Activated naive CD4-positive, alpha-beta T cell treated with anti-CD3 and anti-CD28 coated beads for 36 hours (primary cell): ENCODE data around the gene CLEC4G. TPM values are rescaled to one million over a fixed set of nuclear protein-coding genes. Genes with fewer than 3 reads are reported as not detected.
A peak's percentile ranks its signal among the peaks of the same experiment; 100 is the strongest.

Source experiments
- CTCF ChIA-PET: fragments of 350-600 bp; sonication (Branson Sonifier 250); formaldehyde crosslinking; loops from one replicate; lab custom pipeline; 2021; ENCODE audit warnings: antibody characterized with exemption; lab: Charles Lee
- DNase-seq: peaks from one replicate; pipeline ENCODE4 v3.0.0-alpha.2; 2020
- H3K27ac Mint-ChIP-seq: one replicate; pipeline ENCODE4 v1.8.0; 2021; ENCODE audit warnings: mild to moderate bottlenecking, mixed read lengths
- H3K27me3 Mint-ChIP-seq: one replicate; pipeline ENCODE4 v1.8.0; 2021; ENCODE audit warnings: low read depth, mixed read lengths
- H3K36me3 Mint-ChIP-seq: one replicate; pipeline ENCODE4 v1.8.0; 2021; ENCODE audit warnings: low read depth, mixed read lengths
- H3K4me1 Mint-ChIP-seq: one replicate; pipeline ENCODE4 v1.8.0; 2021; ENCODE audit warnings: low read depth, mixed read lengths
- H3K4me3 Mint-ChIP-seq: one replicate; pipeline ENCODE4 v1.8.0; 2021; ENCODE audit warnings: mild to moderate bottlenecking, moderate library complexity, mixed read lengths
- H3K9me3 Mint-ChIP-seq: one replicate; pipeline ENCODE4 v1.8.0; 2021; ENCODE audit warnings: mixed read lengths
- intact Hi-C: fragments of 100-400 bp; cut with micrococcal nuclease; formaldehyde crosslinking; loops from one replicate; pipeline ENCODE4 v1.15.1; 2023
- total RNA-seq, 2 experiments: library from RNA; stranded (reverse); gene quantifications; one replicate each; pipeline ENCODE4 v1.2.3, GENCODE V29; 2021

CLEC4G gene
- total RNA-seq, 2 experiments from 2014 or later = not detected

- peak overlapping the region; percentile 92 for H3K4me3 Mint-ChIP-seq
- intact Hi-C loops = no loop called here
- H3K9me3 Mint-ChIP-seq = no peaks in the 10 kb centered on the region
- DNase-seq = no peak
- CTCF ChIA-PET = interaction anchor here (4.0 kb wide), 1 partner anchor 117 kb away, joined by 52 read pairs; no protein-coding TSS in a partner anchor
- peaks cover 34% of the 10 kb centered on the region for H3K4me1 Mint-ChIP-seq
- H3K36me3 Mint-ChIP-seq = peaks cover 10% of the 10 kb centered on the region
- H3K27ac Mint-ChIP-seq = peak overlapping the region; percentile 88
- peaks cover 6% of the 10 kb centered on the region for H3K27me3 Mint-ChIP-seq
Observed at GRCh38 chr19:7682175-7682855, 49.6 kb downstream of the CLEC4G start.

- intact Hi-C loops = loop anchor here (1.0 to 2.0 kb wide), 5 partner anchors 24 to 579 kb away; partner anchors contain the start of gene SNAPC2
- H3K27me3 Mint-ChIP-seq = peaks cover 12% of the 10 kb centered on the region
- DNase-seq = peak; percentile 96
- H3K36me3 Mint-ChIP-seq = peaks cover 10% of the 10 kb centered on the region
- peak overlapping the region; percentile 92 for H3K4me3 Mint-ChIP-seq
- CTCF ChIA-PET = interaction anchor here (0.6 to 4.0 kb wide), 44 partner anchors 11 to 612 kb away, joined by 3 to 52 read pairs (median 4); partner anchors contain the start of genes ARHGEF18, CD209, PET100 and RETN
- H3K4me1 Mint-ChIP-seq = peaks cover 41% of the 10 kb centered on the region
- peak overlapping the region; percentile 88 for H3K27ac Mint-ChIP-seq
- H3K9me3 Mint-ChIP-seq = no peaks in the 10 kb centered on the region
Observed at GRCh38 chr19:7681340-7682174, 50.4 kb downstream of the CLEC4G start.

GRCh38 chr19:7680606-7681339, 51.1 kb downstream of the CLEC4G start, which contains the start of gene TRAPPC5:
Gene TRAPPC5 (plus strand): TSS chr19:7680833. CDS start chr19:7682254, 1,421 bp downstream.
- Mint-ChIP-seq H3K36me3 (peaks cover 10% of the 10 kb centered on the region), H3K9me3 (no peaks in the 10 kb centered on the region), H3K4me1 (peaks cover 48% of the 10 kb centered on the region), H3K4me3 (peak within 1 kb of the TSS; percentile 92), H3K27me3 (peaks cover 15% of the 10 kb centered on the region), H3K27ac (peak within 1 kb of the TSS; percentile 88)
- DNase-seq = peak; percentile 86
- CTCF ChIA-PET = interaction anchor here (0.6 to 4.0 kb wide), 47 partner anchors 10 to 612 kb away, joined by 3 to 52 read pairs (median 4); partner anchors contain the start of genes ARHGEF18, CD209, PET100 and RETN
- intact Hi-C loops = loop anchor here (1.0 to 2.0 kb wide), 8 partner anchors 22 to 578 kb away; partner anchors contain the start of genes PET100, SNAPC2 and XAB2

GRCh38 chr19:7679771-7680605, 51.9 kb downstream of the CLEC4G start:
- peak overlapping the region; percentile 50 for H3K27ac Mint-ChIP-seq
- peak overlapping the region; percentile 51 for H3K4me3 Mint-ChIP-seq
- H3K9me3 Mint-ChIP-seq = no peaks in the 10 kb centered on the region
- intact Hi-C loops = loop anchor here (1.0 to 5.0 kb wide), 7 partner anchors 22 to 577 kb away; partner anchors contain the start of genes PET100, SNAPC2 and XAB2
- CTCF ChIA-PET = interaction anchor here (0.6 to 4.0 kb wide), 24 partner anchors 9 to 611 kb away, joined by 3 to 52 read pairs (median 5); partner anchors contain the start of genes ARHGEF18, MCOLN1, PET100 and RETN
- peaks cover 50% of the 10 kb centered on the region for H3K4me1 Mint-ChIP-seq
- peaks cover 10% of the 10 kb centered on the region for H3K36me3 Mint-ChIP-seq
- H3K27me3 Mint-ChIP-seq = peaks cover 17% of the 10 kb centered on the region
- no peak for DNase-seq

- H3K4me1 Mint-ChIP-seq = peaks cover 52% of the 10 kb centered on the region
- H3K4me3 Mint-ChIP-seq = peak overlapping the region; percentile 7
- H3K27me3 Mint-ChIP-seq = peaks cover 18% of the 10 kb centered on the region
- H3K9me3 Mint-ChIP-seq = no peaks in the 10 kb centered on the region
- H3K27ac Mint-ChIP-seq = peak overlapping the region; percentile 63
- H3K36me3 Mint-ChIP-seq = peaks cover 10% of the 10 kb centered on the region
- intact Hi-C loops = loop anchor here (1.0 to 5.0 kb wide), 2 partner anchors 111 to 327 kb away; no protein-coding TSS in a partner anchor
- peak; percentile 83 for DNase-seq
- CTCF ChIA-PET = interaction anchor here (0.6 to 1.1 kb wide), 3 partner anchors 26 to 121 kb away, joined by 3 to 6 read pairs (median 5); no protein-coding TSS in a partner anchor
Observed at GRCh38 chr19:7678971-7679751, 52.7 kb downstream of the CLEC4G start.

Other genes with a start within 250 kb of the CLEC4G start
- gene PEX11G, start 243.1 kb downstream of the CLEC4G start, total RNA-seq = 1 to 10 TPM in 1 of 2 experiments, under 1 TPM in 1; 0.86 to 1.1 TPM
- 1 to 10 TPM; 3.7 to 3.9 TPM for gene ZNF358, start 216.0 kb downstream of the CLEC4G start, total RNA-seq
- 1 to 10 TPM; 4.2 to 5.2 TPM for gene MCOLN1, start 209.5 kb downstream of the CLEC4G start, total RNA-seq
- 10 to 100 TPM; 75.5 to 81.7 TPM for gene PNPLA6, start 196.4 kb downstream of the CLEC4G start, total RNA-seq
- gene CAMSAP3, start 136.2 kb downstream of the CLEC4G start, total RNA-seq = under 1 TPM; 0.24 to 0.30 TPM
- 10 to 100 TPM; 60.0 to 60.4 TPM for gene XAB2, start 102.6 kb downstream of the CLEC4G start, total RNA-seq
- 10 to 100 TPM; 93.9 to 96.5 TPM for gene PET100, start 102.3 kb downstream of the CLEC4G start, total RNA-seq
- gene PCP2, start 98.4 kb downstream of the CLEC4G start, total RNA-seq = under 1 TPM in 1 of 2 experiments, not detected in 1; 0.64 TPM
- 10 to 100 TPM; 88.4 to 92.4 TPM for gene STXBP2, start 95.0 kb downstream of the CLEC4G start, total RNA-seq
- not detected for gene RETN, start 63.1 kb downstream of the CLEC4G start, total RNA-seq
- gene MCEMP1, start 55.0 kb downstream of the CLEC4G start, total RNA-seq = not detected
- gene TRAPPC5, start 51.3 kb downstream of the CLEC4G start, total RNA-seq = 10 to 100 TPM; 74.7 to 82.4 TPM
- under 1 TPM; 0.86 to 0.89 TPM for gene FCER2, start 30.0 kb downstream of the CLEC4G start, total RNA-seq
- not detected for gene CD209, start 15.4 kb upstream of the CLEC4G start, total RNA-seq
- not detected for gene CLEC4M, start 31.1 kb upstream of the CLEC4G start, total RNA-seq
- 1 to 10 TPM; 5.2 TPM for gene EVI5L, start 98.1 kb upstream of the CLEC4G start, total RNA-seq
- under 1 TPM; 0.07 to 0.12 TPM for gene PRR36, start 142.3 kb upstream of the CLEC4G start, total RNA-seq
- gene LRRC8E, start 156.4 kb upstream of the CLEC4G start, total RNA-seq = not detected
- 10 to 100 TPM; 39.1 to 39.8 TPM for gene MAP2K7, start 171.8 kb upstream of the CLEC4G start, total RNA-seq
- gene TGFBR3L, start 182.7 kb upstream of the CLEC4G start, total RNA-seq = 1 to 10 TPM; 1.7 to 3.7 TPM
- 10 to 100 TPM; 10.9 to 12.4 TPM for gene SNAPC2, start 188.2 kb upstream of the CLEC4G start, total RNA-seq
- gene CTXN1, start 194.0 kb upstream of the CLEC4G start, total RNA-seq = under 1 TPM in 1 of 2 experiments, not detected in 1; 0.43 TPM
- 10 to 100 TPM; 88.8 to 88.9 TPM for gene TIMM44, start 211.6 kb upstream of the CLEC4G start, total RNA-seq